HL-60 (cell line): ENCODE results near the gene PLXNA2.

Experiments
- DNase-seq, 2 experiments: peaks; one replicate each; pipeline ENCODE4 v3.0.0-alpha.2; 2010 to 2020; ENCODE audit warnings: low read depth in 1 of 2, low spot score in 1 of 2
- H3K27ac ChIP-seq: fragments of 250-450 bp; sonication (Bioruptor Pico); replicated peaks from 2 replicates; pipeline ENCODE4 v1.5.1; 2020; ENCODE audit warnings: mild to moderate bottlenecking, moderate library complexity
- H3K27me3 ChIP-seq: fragments of 250-450 bp; sonication (Bioruptor Pico); 2 replicates; pipeline ENCODE4 v1.5.1; 2021; ENCODE audit warnings: mild to moderate bottlenecking, moderate library complexity; ENCODE audit not compliant: insufficient read depth, poor library complexity, severe bottlenecking
- H3K4me3 ChIP-seq: replicated peaks from 2 replicates; pipeline ENCODE4 v1.5.1; 2011; ENCODE audit warnings: mild to moderate bottlenecking, control low read depth, low read length; ENCODE audit not compliant: insufficient read depth
- CTCF ChIP-seq: IDR thresholded peaks from one replicate; pipeline ENCODE4 v1.5.1; 2011; ENCODE audit warnings: low read length, control low read depth, inconsistent platforms; ENCODE audit not compliant: insufficient read depth
- GABPA ChIP-seq: IDR thresholded peaks from 2 replicates; pipeline ENCODE4 v1.6.1; 2012; ENCODE audit warnings: low read depth
- POLR2AphosphoS5 ChIP-seq: IDR thresholded peaks from 2 replicates; pipeline ENCODE4 v1.6.1; 2012; ENCODE audit warnings: low read depth
- REST ChIP-seq: IDR thresholded peaks from 2 replicates; pipeline ENCODE4 v1.6.1; 2012; ENCODE audit warnings: low read depth; ENCODE audit not compliant: insufficient replicate concordance
- SPI1 ChIP-seq: IDR thresholded peaks from 2 replicates; pipeline ENCODE4 v1.6.1; 2012; ENCODE audit warnings: low read depth, mild to moderate bottlenecking, borderline replicate concordance

PLXNA2 gene

GRCh38 chr1:208173749-208174148 is 70.4 kb downstream of the PLXNA2 start:
- TF ChIP-seq SPI1, result no peak
- no peak for TF ChIP-seq POLR2AphosphoS5
- TF ChIP-seq GABPA, result no peak
- no peak for TF ChIP-seq REST
- TF ChIP-seq CTCF, result no peak
- DNase-seq, result no peak
- Histone ChIP-seq H3K27ac (no peak overlapping the region), H3K4me3 (no peak overlapping the region), H3K27me3 (no peaks in the 10 kb centered on the region)

- no peak for DNase-seq
- no peak overlapping the region for H3K4me3 ChIP-seq
- H3K27ac ChIP-seq, result no peak overlapping the region
- TF ChIP-seq CTCF (no peak), SPI1 (no peak), REST (no peak), GABPA (no peak), POLR2AphosphoS5 (no peak)
- H3K27me3 ChIP-seq, result peaks cover 4% of the 10 kb centered on the region
These were observed 71.6 kb downstream of the PLXNA2 start for GRCh38 chr1:208172423-208173145.

- TF ChIP-seq POLR2AphosphoS5, result no peak
- H3K4me3 ChIP-seq, result no peak overlapping the region
- H3K27ac ChIP-seq, result no peak overlapping the region
- peaks cover 4% of the 10 kb centered on the region for H3K27me3 ChIP-seq
- no peak for DNase-seq
These were observed 72.4 kb downstream of the PLXNA2 start for GRCh38 chr1:208171616-208172422.

- no peak for DNase-seq
- no peak overlapping the region for H3K27ac ChIP-seq
- H3K4me3 ChIP-seq, result no peak overlapping the region
- TF ChIP-seq CTCF (no peak), REST (no peak), POLR2AphosphoS5 (no peak), SPI1 (no peak), GABPA (no peak)
- peaks cover 5% of the 10 kb centered on the region for H3K27me3 ChIP-seq
These were observed 73.9 kb downstream of the PLXNA2 start for GRCh38 chr1:208170252-208170651.
